NCI-H460 (cell line): ENCODE measurements around the gene STAG1. TPM values are rescaled to one million over a fixed set of nuclear protein-coding genes. Genes with fewer than 3 reads are reported as not detected.
"Not testable (repeated sequence)": the region's sequence is repeated elsewhere in the genome, so short reads cannot be mapped to it uniquely, and the experiment has no call there.

ENCODE experiments used
- DNase-seq: peaks from one replicate; pipeline ENCODE4 v3.0.0-alpha.2; 2016; ENCODE audit warnings: low read depth; ENCODE audit errors: extremely low read depth
- total RNA-seq: library from RNA; depleted of rRNA; stranded (reverse); fragments of >200 nt; shearing (Covaris generic); gene quantifications from 2 replicates; pipeline ENCODE4 v1.2.3, GENCODE V29; 2014

STAG1 gene
- total RNA-seq, 1 experiment from 2014 or later, result 27.3 TPM

GRCh38 chr3:136711277-136711676 is 40.9 kb downstream of the STAG1 start:
- DNase-seq, result no peak

GRCh38 chr3:136709775-136710174 is 42.4 kb downstream of the STAG1 start:
- DNase-seq, result not testable (repeated sequence)

GRCh38 chr3:136708333-136708985 is 43.7 kb downstream of the STAG1 start:
- no peak for DNase-seq

GRCh38 chr3:136703429-136703828 is 48.7 kb downstream of the STAG1 start:
- no peak for DNase-seq

GRCh38 chr3:136699271-136699828 is 52.8 kb downstream of the STAG1 start:
- no peak for DNase-seq

- DNase-seq, result no peak
Observed at GRCh38 chr3:136698361-136698760, 53.8 kb downstream of the STAG1 start.

- no peak for DNase-seq
Observed at GRCh38 chr3:136696797-136697196, 55.4 kb downstream of the STAG1 start.

GRCh38 chr3:136694321-136694720 is 57.9 kb downstream of the STAG1 start:
- no peak for DNase-seq

- DNase-seq, result no peak
Observed at GRCh38 chr3:136690599-136690998, 61.6 kb downstream of the STAG1 start.

GRCh38 chr3:136685882-136686281 is 66.3 kb downstream of the STAG1 start:
- no peak for DNase-seq

- no peak for DNase-seq
Observed at GRCh38 chr3:136682740-136683312, 69.4 kb downstream of the STAG1 start.

- DNase-seq, result no peak
Observed at GRCh38 chr3:136678981-136679380, 73.2 kb downstream of the STAG1 start.

- DNase-seq, result no peak
Observed at GRCh38 chr3:136676009-136676408, 76.2 kb downstream of the STAG1 start.

GRCh38 chr3:136675150-136675858 is 76.9 kb downstream of the STAG1 start:
- no peak for DNase-seq

GRCh38 chr3:136672457-136672856 is 79.7 kb downstream of the STAG1 start:
- no peak for DNase-seq

- no peak for DNase-seq
Observed at GRCh38 chr3:136671921-136672320, 80.3 kb downstream of the STAG1 start.

- DNase-seq, result no peak
Observed at GRCh38 chr3:136670166-136670565, 82.0 kb downstream of the STAG1 start.

- DNase-seq, result no peak
Observed at GRCh38 chr3:136667081-136667480, 85.1 kb downstream of the STAG1 start.

- DNase-seq, result not testable (repeated sequence)
Observed at GRCh38 chr3:136666301-136666700, 85.9 kb downstream of the STAG1 start.

GRCh38 chr3:136664771-136665170 is 87.4 kb downstream of the STAG1 start:
- no peak for DNase-seq

- no peak for DNase-seq
Observed at GRCh38 chr3:136661282-136661681, 90.9 kb downstream of the STAG1 start.
